Measurements from ENCODE around the gene CPEB1.
"Not testable (repeated sequence)": the region's sequence is repeated elsewhere in the genome, so short reads cannot be mapped to it uniquely, and the experiment has no call there.

GRCh38 chr15:82502700-82503339 is 144.3 kb downstream of the CPEB1 start:
- not testable (repeated sequence) for TF ChIP-seq CTCF (IDR thresholded peaks at IDR 0.05; ENCODE audit: insufficient read depth, low read depth, low read length); EZH2 (IDR thresholded peaks at IDR 0.05; ENCODE audit: insufficient read depth, low read length)
